Stimulated activated CD4-positive, alpha-beta T cell treated with anti-CD3 and anti-CD28 coated beads, Interleukin-1b, Interleukin-23, amount 100 ng/mL, for 48 hours (primary cell): ENCODE data around the gene TSPAN14.
"Not testable (repeated sequence)": the region's sequence is repeated elsewhere in the genome, so short reads cannot be mapped to it uniquely, and the experiment has no call there.

Experiments
- DNase-seq: peaks from one replicate; pipeline ENCODE4 v3.0.0-alpha.2; 2020

Gene TSPAN14

GRCh38 chr10:80530251-80530650, 76.1 kb downstream of the TSPAN14 start:
- DNase-seq, result peak; percentile 72

- no peak for DNase-seq
Measured at GRCh38 chr10:80530816-80531215, 76.7 kb downstream of the TSPAN14 start.

DNA sequence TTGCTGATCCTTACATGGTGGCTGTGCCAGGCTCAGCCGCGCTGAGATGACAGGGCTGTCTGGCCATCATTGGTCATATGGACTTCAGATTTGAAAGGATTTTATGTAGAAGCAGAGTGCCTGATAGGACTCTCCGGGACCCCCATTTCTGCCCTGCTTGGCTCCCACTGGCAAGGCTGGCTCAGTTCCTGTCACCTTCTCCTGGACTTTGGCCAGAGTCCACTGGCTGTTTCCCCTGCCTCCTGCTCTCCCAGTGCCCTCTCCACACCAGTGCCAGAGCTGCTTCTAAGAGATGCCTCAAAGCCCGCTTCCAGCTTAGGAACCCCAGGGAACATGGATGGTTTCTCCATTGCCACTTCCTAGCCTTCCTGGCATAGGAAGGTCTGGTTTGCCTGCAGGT, 78.5 kb downstream of the TSPAN14 start:
- DNase-seq, result no peak

GRCh38 chr10:80534059-80534458, 79.9 kb downstream of the TSPAN14 start:
- not testable (repeated sequence) for DNase-seq

GRCh38 chr10:80534646-80535045, 80.5 kb downstream of the TSPAN14 start:
- not testable (repeated sequence) for DNase-seq

DNA sequence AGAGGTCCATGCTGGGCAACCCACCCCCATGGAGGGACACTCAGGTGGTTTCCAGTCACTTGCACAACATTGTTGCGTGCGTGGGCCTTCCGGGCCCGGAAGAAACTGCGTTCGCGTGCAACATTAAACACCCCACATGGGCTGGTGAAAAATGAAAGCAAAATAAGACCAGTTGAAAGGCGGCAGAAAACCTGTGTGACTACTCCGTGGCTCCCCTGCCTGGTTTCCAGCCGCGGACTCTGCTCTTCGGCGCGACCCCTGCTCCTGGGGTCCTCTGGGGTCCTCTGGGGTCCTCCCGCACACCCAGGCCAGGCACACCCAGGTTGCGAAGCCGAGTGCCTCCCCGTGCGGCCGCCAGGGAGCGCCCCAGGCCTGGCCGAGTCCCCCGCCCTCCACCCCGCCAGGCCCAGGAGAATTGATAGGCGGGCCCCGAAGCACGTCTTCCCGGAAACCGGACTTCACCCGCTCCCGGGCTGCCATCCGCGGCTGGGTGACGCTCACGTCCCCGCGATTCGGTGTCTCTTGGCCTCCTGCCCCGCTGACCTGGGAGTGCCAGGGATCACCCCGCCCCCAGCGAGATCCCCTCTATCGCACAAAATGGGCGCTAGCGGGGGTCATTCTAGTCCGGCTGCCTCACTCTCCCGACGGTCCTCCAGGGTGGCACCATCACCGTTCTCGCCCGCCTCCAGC, 81.7 kb downstream of the TSPAN14 start:
- peak; percentile 78 for DNase-seq

DNA sequence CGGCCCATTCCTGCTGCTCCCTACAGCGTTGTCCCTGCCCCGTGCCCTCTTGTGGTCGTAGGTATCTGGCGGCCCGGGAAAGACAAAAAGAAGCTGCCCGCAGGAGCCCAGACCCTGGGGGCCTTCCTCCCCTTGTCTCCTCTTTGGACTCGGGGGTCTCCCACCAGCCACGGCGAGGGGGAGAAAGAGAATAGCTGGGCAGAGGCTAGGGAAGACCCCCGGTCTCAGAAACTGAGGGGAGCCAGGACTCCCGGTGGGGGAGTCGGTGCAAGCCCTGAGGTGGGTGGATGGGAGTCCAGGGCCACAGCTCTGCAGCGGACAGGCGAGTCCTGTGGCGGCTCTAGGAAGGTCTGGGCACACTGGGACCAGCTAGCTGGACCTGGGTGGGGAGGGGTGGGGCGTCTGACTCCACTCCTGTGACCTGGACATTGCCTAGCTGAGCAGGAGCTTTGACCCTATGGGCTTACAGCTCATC, 82.3 kb downstream of the TSPAN14 start:
- no peak for DNase-seq

GRCh38 chr10:80537086-80537735, 83.1 kb downstream of the TSPAN14 start:
- no peak for DNase-seq

GRCh38 chr10:80537736-80538480, 83.8 kb downstream of the TSPAN14 start, which contains the start of gene SH2D4B:
Gene SH2D4B, plus strand, starts transcription at chr10:80537902. Its CDS starts 430 bp downstream, at chr10:80538332.
- DNase-seq, result no peak

DNA sequence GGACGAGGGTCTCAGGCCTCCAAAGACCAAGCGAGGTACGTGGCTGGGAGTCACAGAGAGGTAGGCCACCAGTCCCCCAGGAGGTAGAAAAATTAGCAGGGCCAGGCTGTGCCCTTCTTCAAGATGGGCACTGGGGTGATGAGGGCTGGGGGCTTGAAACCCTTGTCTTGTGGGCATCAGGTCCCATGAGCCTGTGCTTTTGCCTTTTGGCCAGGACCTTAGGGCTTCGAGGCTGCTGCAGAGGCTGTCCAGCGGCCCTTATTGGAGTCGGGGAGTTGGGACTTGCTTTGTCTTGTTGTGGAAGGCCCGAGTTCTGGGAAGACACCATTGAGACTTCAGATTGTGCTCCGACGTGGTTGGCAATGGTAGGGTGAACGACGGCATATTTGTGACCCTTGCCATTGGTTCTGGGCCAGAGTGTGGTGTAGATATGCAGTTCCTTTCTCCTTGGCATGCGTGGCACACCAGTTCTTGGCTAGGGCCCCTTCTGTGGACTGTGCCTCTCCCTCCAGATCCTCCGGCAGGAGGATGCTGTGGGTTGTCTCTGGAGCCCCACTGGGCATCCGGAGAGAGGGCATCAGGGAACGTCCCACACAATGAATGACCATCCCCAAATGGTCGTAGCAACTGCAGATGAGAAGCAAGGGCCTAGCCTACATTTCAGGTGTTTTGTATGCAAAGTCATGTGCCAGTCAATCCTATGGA, 84.5 kb downstream of the TSPAN14 start:
- no peak for DNase-seq

GRCh38 chr10:80539421-80540031, 85.4 kb downstream of the TSPAN14 start:
- DNase-seq, result no peak

DNA sequence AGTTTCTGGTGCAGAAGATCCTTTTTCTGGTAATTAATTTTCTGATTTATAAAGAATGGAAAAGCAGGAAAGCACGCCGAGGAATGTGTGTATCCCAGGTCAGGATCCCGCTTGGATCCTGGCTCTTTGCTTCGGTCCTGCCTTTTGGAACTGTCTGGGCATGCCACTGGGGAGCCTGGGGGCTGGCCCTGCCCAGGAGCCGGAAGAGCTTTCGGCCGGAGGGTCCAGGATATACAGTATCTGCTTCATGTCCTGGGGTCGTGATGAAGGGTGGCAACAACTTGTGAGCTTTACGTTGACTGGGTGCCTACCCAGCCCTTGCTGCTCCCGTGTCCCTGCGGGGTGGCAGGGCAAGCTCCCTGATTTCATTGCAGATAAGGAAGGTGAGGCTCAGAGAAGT, 86.0 kb downstream of the TSPAN14 start:
- no peak for DNase-seq

GRCh38 chr10:80540618-80540980, 86.5 kb downstream of the TSPAN14 start:
- DNase-seq, result no peak

- DNase-seq, result no peak
Measured at GRCh38 chr10:80540981-80541750, 87.1 kb downstream of the TSPAN14 start.

DNA sequence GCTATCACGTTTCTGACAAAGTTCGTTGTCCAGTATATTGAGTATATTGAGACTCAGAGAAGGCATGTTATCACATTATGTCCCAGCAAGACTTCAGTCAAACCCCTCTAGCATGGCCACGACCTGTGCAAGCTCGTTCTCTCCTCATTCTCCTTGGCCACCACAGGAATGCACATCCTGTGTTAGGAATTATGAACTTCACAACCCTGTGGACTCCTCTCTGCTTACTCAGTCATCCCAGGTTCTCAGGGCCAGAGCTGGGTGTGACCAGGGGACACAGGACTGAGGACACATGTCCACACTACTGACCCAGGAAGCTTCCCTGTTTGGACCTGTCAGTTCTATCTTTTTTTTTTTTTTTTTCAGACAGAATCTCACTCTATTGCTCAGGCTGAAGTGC, 87.9 kb downstream of the TSPAN14 start:
- DNase-seq, result no peak

DNA sequence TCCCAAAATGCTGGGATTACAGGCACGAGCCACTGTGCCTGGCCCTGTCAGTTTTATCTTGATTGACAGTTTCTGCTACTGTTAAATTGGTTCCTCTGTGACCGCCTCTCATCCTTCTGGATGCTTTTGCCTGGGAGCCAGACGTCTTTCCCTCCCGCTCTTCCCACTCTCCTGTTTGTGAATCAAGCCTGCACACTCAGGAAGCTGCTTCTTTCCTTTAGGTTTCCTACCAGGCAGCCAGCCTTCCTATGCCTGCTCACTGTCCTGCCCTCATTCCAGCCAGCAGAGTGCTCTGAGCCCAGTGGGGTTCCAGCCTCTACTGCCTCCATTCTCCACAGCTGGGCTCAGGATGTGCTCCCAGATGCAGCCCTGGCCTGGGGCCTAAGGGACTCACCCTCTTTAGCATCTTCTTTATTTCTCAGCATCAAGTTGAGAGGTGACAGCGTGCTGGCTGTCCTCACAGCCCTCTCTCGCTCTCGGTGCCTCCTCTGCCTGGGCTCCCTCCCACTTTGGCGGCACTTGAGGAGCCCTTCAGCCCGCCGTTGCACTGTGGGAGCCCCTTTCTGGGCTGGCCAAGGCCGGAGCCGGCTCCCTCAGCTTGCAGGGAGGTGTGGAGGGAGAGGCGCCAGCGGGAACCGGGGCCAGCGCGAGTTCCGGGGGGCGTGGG, 88.7 kb downstream of the TSPAN14 start:
- no peak for DNase-seq

- not testable (repeated sequence) for DNase-seq
Measured at GRCh38 chr10:80543319-80543672, 89.2 kb downstream of the TSPAN14 start.

DNA sequence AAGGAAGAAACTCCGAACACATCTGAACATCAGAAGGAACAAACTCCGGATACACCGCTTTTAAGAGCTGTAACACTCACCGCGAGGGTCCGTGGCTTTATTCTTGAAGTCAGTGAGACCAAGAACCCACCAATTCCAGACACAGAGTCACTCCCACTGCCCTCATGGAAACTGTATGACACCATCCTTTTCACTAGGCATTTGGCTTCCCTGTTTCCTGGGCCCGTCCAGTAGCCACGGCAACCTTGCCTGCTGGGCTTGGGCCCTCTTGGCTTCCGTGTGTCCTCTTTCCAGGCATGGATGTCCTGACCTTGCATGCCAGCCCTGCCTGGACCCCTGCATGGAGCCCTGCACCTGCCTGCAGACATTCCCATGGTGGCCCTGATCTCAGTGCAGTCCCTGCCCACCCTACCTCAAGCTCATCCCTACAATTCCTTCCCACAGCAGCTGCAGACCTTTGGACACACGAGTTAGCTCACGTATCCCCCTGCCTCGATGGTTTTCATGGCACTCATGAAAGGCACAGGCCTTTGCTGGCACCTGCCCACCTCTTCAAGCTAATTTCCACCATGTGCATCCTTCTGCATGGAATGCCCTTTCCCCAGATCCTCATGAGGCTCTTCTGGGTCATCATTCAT, 90.3 kb downstream of the TSPAN14 start:
- DNase-seq, result no peak

GRCh38 chr10:80545258-80545881, 91.3 kb downstream of the TSPAN14 start:
- no peak for DNase-seq

- no peak for DNase-seq
Measured at GRCh38 chr10:80552151-80552646, 98.1 kb downstream of the TSPAN14 start.
